ENCODE data around the gene HBG2. TPM values are rescaled to one million over a fixed set of nuclear protein-coding genes. Genes with fewer than 3 reads are reported as not detected.
A peak's percentile ranks its signal among the peaks of the same experiment; 100 is the strongest.

The HBG2 gene
- total and polyA plus RNA-seq, 10 donors: 0.29 to 19.6 (median 4.2) TPM; not detected in 3

DNA sequence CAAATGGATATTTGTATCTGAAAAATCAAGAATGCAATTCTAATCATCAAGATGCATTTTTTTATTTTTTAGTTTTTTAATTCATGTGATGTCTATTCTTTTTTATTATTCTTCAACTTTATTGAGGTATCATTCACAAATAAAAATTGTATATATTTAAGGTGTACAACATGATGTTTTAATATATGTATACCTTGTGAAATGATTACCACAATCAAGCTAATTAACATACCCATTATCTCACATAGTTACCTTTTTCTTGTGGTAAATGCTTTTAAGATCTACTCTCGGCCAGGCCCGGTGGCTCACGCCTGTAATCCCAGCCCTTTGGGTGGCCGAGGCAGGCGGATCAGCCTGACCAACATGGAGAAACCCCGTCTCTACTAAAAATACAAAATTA lies 31.4 kb downstream of the HBG2 start:
- no peak overlapping the region for H3K4me3 ChIP-seq
- H3K9me3 ChIP-seq: peaks cover 0 to 8% (median 0%) of the 10 kb centered on the region in 8 donors
- DNase-seq: no peak
- H3K4me1 ChIP-seq: no peaks in the 10 kb centered on the region
- H3K27me3 ChIP-seq (replicated peaks in 1 of 7): no peaks in the 10 kb centered on the region
- 87 to 95% (median 88%) methylated on average over 6 of the region's 6 CpGs for WGBS, 5 donors
- H3K27ac ChIP-seq: no peak overlapping the region
- intact Hi-C loops (cut with DNase I; ENCODE audit: low total_unique reads): no loop called here
- H3K36me3 ChIP-seq: no peaks in the 10 kb centered on the region
- TF ChIP-seq, protein P1, sequence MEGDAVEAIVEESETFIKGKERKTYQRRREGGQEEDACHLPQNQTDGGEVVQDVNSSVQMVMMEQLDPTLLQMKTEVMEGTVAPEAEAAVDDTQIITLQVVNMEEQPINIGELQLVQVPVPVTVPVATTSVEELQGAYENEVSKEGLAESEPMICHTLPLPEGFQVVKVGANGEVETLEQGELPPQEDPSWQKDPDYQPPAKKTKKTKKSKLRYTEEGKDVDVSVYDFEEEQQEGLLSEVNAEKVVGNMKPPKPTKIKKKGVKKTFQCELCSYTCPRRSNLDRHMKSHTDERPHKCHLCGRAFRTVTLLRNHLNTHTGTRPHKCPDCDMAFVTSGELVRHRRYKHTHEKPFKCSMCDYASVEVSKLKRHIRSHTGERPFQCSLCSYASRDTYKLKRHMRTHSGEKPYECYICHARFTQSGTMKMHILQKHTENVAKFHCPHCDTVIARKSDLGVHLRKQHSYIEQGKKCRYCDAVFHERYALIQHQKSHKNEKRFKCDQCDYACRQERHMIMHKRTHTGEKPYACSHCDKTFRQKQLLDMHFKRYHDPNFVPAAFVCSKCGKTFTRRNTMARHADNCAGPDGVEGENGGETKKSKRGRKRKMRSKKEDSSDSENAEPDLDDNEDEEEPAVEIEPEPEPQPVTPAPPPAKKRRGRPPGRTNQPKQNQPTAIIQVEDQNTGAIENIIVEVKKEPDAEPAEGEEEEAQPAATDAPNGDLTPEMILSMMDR (IDR thresholded peaks at IDR 0.05 in 8 of 11, conservative IDR thresholded peaks at IDR 0.05 in 3 of 11): no peak
- no peak for TF ChIP-seq POLR2A (IDR thresholded peaks at IDR 0.05)
- no peak for TF ChIP-seq POLR2AphosphoS5 (IDR thresholded peaks at IDR 0.05)

DNA sequence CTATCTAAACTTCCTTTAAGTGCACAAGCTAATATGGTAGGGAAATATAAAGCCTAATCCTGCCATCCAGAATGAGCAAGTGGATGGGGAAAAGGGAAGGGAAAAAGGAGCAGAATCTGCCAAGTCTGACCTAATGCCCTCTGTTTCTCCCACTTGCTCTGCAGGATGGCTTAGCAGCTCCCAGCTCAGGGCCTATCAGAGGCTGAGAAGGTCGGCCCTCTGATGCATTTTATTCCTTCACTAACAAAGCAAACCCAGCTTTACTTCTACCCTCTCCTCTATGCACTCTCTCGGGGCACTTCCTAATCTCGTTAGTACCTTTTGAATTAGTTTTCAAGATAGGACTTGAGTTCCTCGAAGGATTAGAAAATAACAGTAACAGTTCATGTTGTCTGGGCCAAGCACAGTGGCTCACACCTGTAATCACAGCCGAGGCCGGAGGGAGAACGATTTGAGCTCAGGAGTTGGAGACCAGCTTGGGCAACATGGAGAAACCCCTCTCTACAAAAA lies 44.1 kb downstream of the HBG2 start:
- Histone ChIP-seq H3K4me3 (no peak overlapping the region), H3K27ac (no peak overlapping the region), H3K27me3 (replicated peaks in 1 of 7) (no peaks in the 10 kb centered on the region), H3K4me1 (no peaks in the 10 kb centered on the region), H3K36me3 (no peaks in the 10 kb centered on the region), H3K9me3 (no peaks in the 10 kb centered on the region)
- no peak for TF ChIP-seq POLR2A (IDR thresholded peaks at IDR 0.05)
- TF ChIP-seq, protein P1 (IDR thresholded peaks at IDR 0.05 in 8 of 11, conservative IDR thresholded peaks at IDR 0.05 in 3 of 11): no peak
- TF ChIP-seq POLR2AphosphoS5 (IDR thresholded peaks at IDR 0.05): no peak
- 66 to 73% (median 70%) methylated on average over 7 of the region's 7 CpGs for WGBS, 5 donors
- intact Hi-C loops (cut with DNase I; ENCODE audit: low total_unique reads): no loop called here
- DNase-seq: no peak

GRCh38 chr11:5204787-5205186 lies 49.8 kb downstream of the HBG2 start:
- Histone ChIP-seq H3K27me3 (replicated peaks in 1 of 7) (no peaks in the 10 kb centered on the region), H3K27ac (no peak overlapping the region), H3K4me1 (no peaks in the 10 kb centered on the region), H3K4me3 (no peak overlapping the region), H3K9me3 (no peaks in the 10 kb centered on the region), H3K36me3 (no peaks in the 10 kb centered on the region)
- no peak for DNase-seq
- TF ChIP-seq, protein P1 (IDR thresholded peaks at IDR 0.05 in 8 of 11, conservative IDR thresholded peaks at IDR 0.05 in 3 of 11): peak in 3 of 11 experiments; percentile 9 to 30 (median 15)
- TF ChIP-seq POLR2A (IDR thresholded peaks at IDR 0.05) (no peak), POLR2AphosphoS5 (IDR thresholded peaks at IDR 0.05) (no peak)
- WGBS, 5 donors: 34 to 54% (median 45%) methylated on average over 1 of the region's 1 CpG
- intact Hi-C loops (cut with DNase I; ENCODE audit: low total_unique reads): no loop called here

GRCh38 chr11:5203366-5203765 lies 51.2 kb downstream of the HBG2 start:
- no peaks in the 10 kb centered on the region for H3K9me3 ChIP-seq
- no peak overlapping the region for H3K27ac ChIP-seq
- H3K4me3 ChIP-seq: no peak overlapping the region
- no peaks in the 10 kb centered on the region for H3K36me3 ChIP-seq
- intact Hi-C loops (cut with DNase I; ENCODE audit: low total_unique reads): no loop called here
- H3K4me1 ChIP-seq: no peaks in the 10 kb centered on the region
- WGBS, 5 donors: 79 to 88% (median 86%) methylated on average over 2 of the region's 2 CpGs
- no peaks in the 10 kb centered on the region for H3K27me3 ChIP-seq (replicated peaks in 1 of 7)
- no peak for DNase-seq
- TF ChIP-seq POLR2AphosphoS5 (IDR thresholded peaks at IDR 0.05) (no peak), POLR2A (IDR thresholded peaks at IDR 0.05) (no peak)
- TF ChIP-seq, protein P1 (IDR thresholded peaks at IDR 0.05 in 8 of 11, conservative IDR thresholded peaks at IDR 0.05 in 3 of 11): no peak

Other genes starting within 250 kb of the HBG2 start
- not detected for gene OR52J3, start 208.3 kb downstream of the HBG2 start, total RNA-seq
- gene OR52J3, start 208.3 kb downstream of the HBG2 start, polyA plus RNA-seq: not detected
- not detected for gene OR52E2, start 195.2 kb downstream of the HBG2 start, total RNA-seq
- not detected for gene OR52E2, start 195.2 kb downstream of the HBG2 start, polyA plus RNA-seq
- gene OR52E1, start 185.2 kb downstream of the HBG2 start, total RNA-seq: not detected
- not detected for gene OR52E1, start 185.2 kb downstream of the HBG2 start, polyA plus RNA-seq
- gene OR52A5, start 116.4 kb downstream of the HBG2 start, total RNA-seq: not detected
- gene OR52A5, start 116.4 kb downstream of the HBG2 start, polyA plus RNA-seq: not detected
- not detected for gene OR52A1, start 100.0 kb downstream of the HBG2 start, total RNA-seq
- not detected for gene OR52A1, start 100.0 kb downstream of the HBG2 start, polyA plus RNA-seq
- gene OR51V1, start 54.1 kb downstream of the HBG2 start, total RNA-seq: not detected
- gene OR51V1, start 54.1 kb downstream of the HBG2 start, polyA plus RNA-seq: not detected
- over 10,000 TPM in 2 of 7 donors, 1,000 to 10,000 TPM in 3, 100 to 1,000 TPM in 2; 465 to 40,257 (median 5,354) TPM for gene HBB, start 27.7 kb downstream of the HBG2 start, total RNA-seq
- gene HBB, start 27.7 kb downstream of the HBG2 start, polyA plus RNA-seq: 1,000 to 10,000 TPM in 1 of 3 donors, 100 to 1,000 TPM in 2; 107 to 1,699 (median 207) TPM
- gene HBD, start 20.3 kb downstream of the HBG2 start, total RNA-seq: 100 to 1,000 TPM in 1 of 7 donors, 10 to 100 TPM in 3, 1 to 10 TPM in 3; 1.5 to 327 (median 20.6) TPM
- 10 to 100 TPM in 1 of 3 donors, 1 to 10 TPM in 2; 1.0 to 12.5 (median 1.5) TPM for gene HBD, start 20.3 kb downstream of the HBG2 start, polyA plus RNA-seq
- 10 to 100 TPM in 1 of 7 donors, 1 to 10 TPM in 1, not detected in 5; 1.2 to 15.0 TPM for gene HBG1, start 4.9 kb downstream of the HBG2 start, total RNA-seq
- under 1 TPM in 1 of 3 donors, not detected in 2; 0.21 TPM for gene HBG1, start 4.9 kb downstream of the HBG2 start, polyA plus RNA-seq
- 1 to 10 TPM in 1 of 7 donors, under 1 TPM in 1, not detected in 5; 0.64 to 1.8 TPM for gene HBE1, start 15.2 kb upstream of the HBG2 start, total RNA-seq
- gene HBE1, start 15.2 kb upstream of the HBG2 start, polyA plus RNA-seq: under 1 TPM; 0.21 to 0.37 (median 0.32) TPM
- not detected for gene OR51B4, start 47.2 kb upstream of the HBG2 start, total RNA-seq
- gene OR51B4, start 47.2 kb upstream of the HBG2 start, polyA plus RNA-seq: not detected
- not detected for gene OR51B2, start 69.5 kb upstream of the HBG2 start, total RNA-seq
- gene OR51B2, start 69.5 kb upstream of the HBG2 start, polyA plus RNA-seq: not detected
- 1 to 10 TPM in 3 of 7 donors, under 1 TPM in 4; 0.44 to 3.0 (median 0.89) TPM for gene OR51B5, start 88.7 kb upstream of the HBG2 start, total RNA-seq
- not detected for gene OR51B5, start 88.7 kb upstream of the HBG2 start, polyA plus RNA-seq
- not detected for gene OR51B6, start 96.7 kb upstream of the HBG2 start, total RNA-seq
- not detected for gene OR51B6, start 96.7 kb upstream of the HBG2 start, polyA plus RNA-seq
- gene OR51M1, start 129.0 kb upstream of the HBG2 start, total RNA-seq: not detected
- not detected for gene OR51M1, start 129.0 kb upstream of the HBG2 start, polyA plus RNA-seq
- gene OR51Q1, start 167.3 kb upstream of the HBG2 start, total RNA-seq: not detected
- not detected for gene OR51Q1, start 167.3 kb upstream of the HBG2 start, polyA plus RNA-seq
- under 1 TPM in 2 of 7 donors, not detected in 5; 0.40 to 0.73 TPM for gene OR51I1, start 186.7 kb upstream of the HBG2 start, total RNA-seq
- gene OR51I1, start 186.7 kb upstream of the HBG2 start, polyA plus RNA-seq: not detected
- not detected for gene OR51I2, start 194.5 kb upstream of the HBG2 start, total RNA-seq
- not detected for gene OR51I2, start 194.5 kb upstream of the HBG2 start, polyA plus RNA-seq
- not detected for gene OR52D1, start 233.9 kb upstream of the HBG2 start, total RNA-seq
- gene OR52D1, start 233.9 kb upstream of the HBG2 start, polyA plus RNA-seq: not detected

Measured in spleen (tissue), 11 donors.